Measurements from ENCODE around the gene VWF. TPM values are rescaled to one million over a fixed set of nuclear protein-coding genes. Genes with fewer than 3 reads are reported as not detected.
"Not testable (repeated sequence)": the region's sequence is repeated elsewhere in the genome, so short reads cannot be mapped to it uniquely, and the experiment has no call there.

Gene VWF
- polyA plus RNA-seq, 3 donors from 2014 or later = 0.10 to 0.16 TPM; not detected in 1

GRCh38 chr12:6158749-6159148 is 34.3 kb upstream of the VWF start:
- peaks cover 2 to 11% (median 4%) of the 10 kb centered on the region in 3 donors for H3K27me3 Mint-ChIP-seq (ENCODE audit: low read depth in 3 of 3)
- H3K4me1 Mint-ChIP-seq = no peaks in the 10 kb centered on the region
- no peak overlapping the region for H3K27ac Mint-ChIP-seq
- H3K9me3 Mint-ChIP-seq = no peaks in the 10 kb centered on the region
- DNase-seq = no peak
- no peak overlapping the region for H3K4me3 Mint-ChIP-seq
- no peaks in the 10 kb centered on the region for H3K36me3 Mint-ChIP-seq

GRCh38 chr12:6158255-6158654 is 33.8 kb upstream of the VWF start:
- no peaks in the 10 kb centered on the region for H3K4me1 Mint-ChIP-seq
- no peaks in the 10 kb centered on the region for H3K36me3 Mint-ChIP-seq
- H3K27ac Mint-ChIP-seq = no peak overlapping the region
- H3K9me3 Mint-ChIP-seq = no peaks in the 10 kb centered on the region
- DNase-seq = no peak
- peaks cover 2 to 11% (median 4%) of the 10 kb centered on the region in 3 donors for H3K27me3 Mint-ChIP-seq (ENCODE audit: low read depth in 3 of 3)
- H3K4me3 Mint-ChIP-seq = no peak overlapping the region

- no peak overlapping the region for H3K4me3 Mint-ChIP-seq
- no peak for DNase-seq
- H3K27me3 Mint-ChIP-seq (ENCODE audit: low read depth in 3 of 3) = peaks cover 2 to 11% (median 2%) of the 10 kb centered on the region in 3 donors
- H3K27ac Mint-ChIP-seq = no peak overlapping the region
- H3K36me3 Mint-ChIP-seq = no peaks in the 10 kb centered on the region
- no peaks in the 10 kb centered on the region for H3K9me3 Mint-ChIP-seq
- no peaks in the 10 kb centered on the region for H3K4me1 Mint-ChIP-seq
Observed at GRCh38 chr12:6157482-6157881, 33.0 kb upstream of the VWF start.

GRCh38 chr12:6154730-6155459 is 30.4 kb upstream of the VWF start:
- no peaks in the 10 kb centered on the region for H3K36me3 Mint-ChIP-seq
- no peaks in the 10 kb centered on the region for H3K9me3 Mint-ChIP-seq
- no peak for DNase-seq
- no peak overlapping the region for H3K4me3 Mint-ChIP-seq
- no peak overlapping the region for H3K27ac Mint-ChIP-seq
- peaks cover 0 to 8% (median 0%) of the 10 kb centered on the region in 3 donors for H3K27me3 Mint-ChIP-seq (ENCODE audit: low read depth in 3 of 3)
- H3K4me1 Mint-ChIP-seq = no peaks in the 10 kb centered on the region

GRCh38 chr12:6148722-6149121 is 24.3 kb upstream of the VWF start:
- H3K9me3 Mint-ChIP-seq, H3K36me3 Mint-ChIP-seq, H3K27ac Mint-ChIP-seq: not testable (repeated sequence)

GRCh38 chr12:6148061-6148460 is 23.6 kb upstream of the VWF start:
- H3K9me3 Mint-ChIP-seq = no peaks in the 10 kb centered on the region
- H3K27ac Mint-ChIP-seq = no peak overlapping the region
- peaks cover 2 to 7% (median 3%) of the 10 kb centered on the region in 3 donors for H3K27me3 Mint-ChIP-seq (ENCODE audit: low read depth in 3 of 3)
- no peak for DNase-seq
- H3K4me1 Mint-ChIP-seq = peaks cover 0 to 1% of the 10 kb centered on the region in 2 donors
- no peak overlapping the region for H3K4me3 Mint-ChIP-seq
- H3K36me3 Mint-ChIP-seq = no peaks in the 10 kb centered on the region

More at GRCh38 chr12:6148722-6149121, 24.3 kb upstream of the VWF start:
- not testable (repeated sequence) for H3K27me3 Mint-ChIP-seq (ENCODE audit: low read depth in 3 of 3); H3K4me3 Mint-ChIP-seq; H3K4me1 Mint-ChIP-seq; DNase-seq

- no peak overlapping the region for H3K27ac Mint-ChIP-seq
- H3K36me3 Mint-ChIP-seq = no peaks in the 10 kb centered on the region
- no peak overlapping the region for H3K4me3 Mint-ChIP-seq
- peaks cover 3 to 5% of the 10 kb centered on the region in 2 donors for H3K4me1 Mint-ChIP-seq
- no peak for DNase-seq
- no peaks in the 10 kb centered on the region for H3K9me3 Mint-ChIP-seq
- peaks cover 2 to 7% (median 3%) of the 10 kb centered on the region in 3 donors for H3K27me3 Mint-ChIP-seq (ENCODE audit: low read depth in 3 of 3)
Observed at GRCh38 chr12:6146951-6147350, 22.5 kb upstream of the VWF start.

GRCh38 chr12:6146509-6146908 is 22.0 kb upstream of the VWF start:
- Mint-ChIP-seq H3K27ac (no peak overlapping the region), H3K9me3 (no peaks in the 10 kb centered on the region), H3K4me3 (no peak overlapping the region), H3K4me1 (peaks cover 3 to 5% of the 10 kb centered on the region in 2 donors), H3K36me3 (no peaks in the 10 kb centered on the region), H3K27me3 (ENCODE audit: low read depth in 3 of 3) (peaks cover 2 to 7% (median 3%) of the 10 kb centered on the region in 3 donors)
- DNase-seq = no peak

- Mint-ChIP-seq H3K9me3 (no peaks in the 10 kb centered on the region), H3K36me3 (no peaks in the 10 kb centered on the region), H3K4me3 (peak overlapping the region in 2 of 5 donors; percentile 8 to 30), H3K4me1 (peaks cover 9 to 14% of the 10 kb centered on the region in 2 donors), H3K27me3 (ENCODE audit: low read depth in 3 of 3) (peaks cover 2 to 7% (median 3%) of the 10 kb centered on the region in 3 donors), H3K27ac (no peak overlapping the region)
- DNase-seq = no peak
Observed at GRCh38 chr12:6145564-6145963, 21.1 kb upstream of the VWF start.

- Mint-ChIP-seq H3K27me3 (ENCODE audit: low read depth in 3 of 3) (peaks cover 2 to 6% (median 5%) of the 10 kb centered on the region in 3 donors), H3K4me3 (no peak overlapping the region), H3K4me1 (peaks cover 9 to 14% of the 10 kb centered on the region in 2 donors), H3K9me3 (no peaks in the 10 kb centered on the region), H3K36me3 (peaks cover 0 to 4% (median 0%) of the 10 kb centered on the region in 3 donors), H3K27ac (peak overlapping the region in 1 of 6 donors; percentile 51)
- no peak for DNase-seq
Observed at GRCh38 chr12:6143303-6143675, 18.8 kb upstream of the VWF start.

GRCh38 chr12:6142368-6143302 is 18.2 kb upstream of the VWF start:
- H3K4me3 Mint-ChIP-seq; DNase-seq; H3K27me3 Mint-ChIP-seq (ENCODE audit: low read depth in 3 of 3); H3K36me3 Mint-ChIP-seq; H3K9me3 Mint-ChIP-seq: not testable (repeated sequence)
- peaks cover 9 to 14% of the 10 kb centered on the region in 2 donors for H3K4me1 Mint-ChIP-seq
- H3K27ac Mint-ChIP-seq = peak overlapping the region in 1 of 6 donors; percentile 51

- peaks cover 9 to 14% of the 10 kb centered on the region in 2 donors for H3K4me1 Mint-ChIP-seq
- H3K36me3 Mint-ChIP-seq; H3K27me3 Mint-ChIP-seq (ENCODE audit: low read depth in 3 of 3); H3K27ac Mint-ChIP-seq; H3K9me3 Mint-ChIP-seq; H3K4me3 Mint-ChIP-seq; DNase-seq: not testable (repeated sequence)
Observed at GRCh38 chr12:6141731-6142367, 17.4 kb upstream of the VWF start.

- DNase-seq = no peak
- H3K27ac Mint-ChIP-seq = peak overlapping the region in 3 of 6 donors; percentile 10 to 77 (median 65)
- peaks cover 3 to 8% (median 4%) of the 10 kb centered on the region in 3 donors for H3K27me3 Mint-ChIP-seq (ENCODE audit: low read depth in 3 of 3)
- H3K4me1 Mint-ChIP-seq = peaks cover 9 to 14% of the 10 kb centered on the region in 2 donors
- peaks cover 0 to 4% (median 0%) of the 10 kb centered on the region in 3 donors for H3K36me3 Mint-ChIP-seq
- H3K9me3 Mint-ChIP-seq = no peaks in the 10 kb centered on the region
- H3K4me3 Mint-ChIP-seq = peak overlapping the region in 1 of 5 donors; percentile 16
Observed at GRCh38 chr12:6140651-6141447, 16.4 kb upstream of the VWF start.

Measured in immature natural killer cell (primary cell).